ENCODE data around the gene MYG1. TPM values are rescaled to one million over a fixed set of nuclear protein-coding genes. Genes with fewer than 3 reads are reported as not detected.

MYG1 gene
- total RNA-seq, 1 experiment from 2014 or later, result 86.6 TPM

Other genes starting within 250 kb of the MYG1 start
- 7.0 and 8.2 TPM in 2 replicates for gene TNS2, start 249.6 kb upstream of the MYG1 start, total RNA-seq (2014; rRNA removed; shearing (Covaris generic))
- 22.2 and 23.8 TPM in 2 replicates for gene SPRYD3, start 220.3 kb upstream of the MYG1 start, total RNA-seq (2014; rRNA removed; shearing (Covaris generic))
- gene IGFBP6, start 202.0 kb upstream of the MYG1 start, total RNA-seq (2014; rRNA removed; shearing (Covaris generic)), result 53.5 and 68.5 TPM in 2 replicates
- not detected in 2 replicates for gene SOAT2, start 196.2 kb upstream of the MYG1 start, total RNA-seq (2014; rRNA removed; shearing (Covaris generic))
- gene ZNF740, start 119.0 kb upstream of the MYG1 start, total RNA-seq (2014; rRNA removed; shearing (Covaris generic)), result 10.9 and 12.0 TPM in 2 replicates
- gene CSAD, start 118.8 kb upstream of the MYG1 start, total RNA-seq (2014; rRNA removed; shearing (Covaris generic)), result 4.7 and 11.0 TPM in 2 replicates
- 0.03 and 0.34 TPM in 2 replicates for gene ITGB7, start 92.4 kb upstream of the MYG1 start, total RNA-seq (2014; rRNA removed; shearing (Covaris generic))
- gene RARG, start 67.5 kb upstream of the MYG1 start, total RNA-seq (2014; rRNA removed; shearing (Covaris generic)), result 3.5 and 6.2 TPM in 2 replicates
- 29.0 and 31.6 TPM in 2 replicates for gene ESPL1, start 31.4 kb upstream of the MYG1 start, total RNA-seq (2014; rRNA removed; shearing (Covaris generic))
- 480 and 590 TPM in 2 replicates for gene PFDN5, start 4.2 kb upstream of the MYG1 start, total RNA-seq (2014; rRNA removed; shearing (Covaris generic))
- 106 and 116 TPM in 2 replicates for gene AAAS, start 21.9 kb downstream of the MYG1 start, total RNA-seq (2014; rRNA removed; shearing (Covaris generic))
- gene SP7, start 36.7 kb downstream of the MYG1 start, total RNA-seq (2014; rRNA removed; shearing (Covaris generic)), result not detected in 2 replicates
- 18.3 and 21.8 TPM in 2 replicates for gene SP1, start 80.5 kb downstream of the MYG1 start, total RNA-seq (2014; rRNA removed; shearing (Covaris generic))
- gene AMHR2, start 124.2 kb downstream of the MYG1 start, total RNA-seq (2014; rRNA removed; shearing (Covaris generic)), result not detected in 2 replicates
- gene PRR13, start 142.0 kb downstream of the MYG1 start, total RNA-seq (2014; rRNA removed; shearing (Covaris generic)), result 60.9 and 85.2 TPM in 2 replicates
- gene PCBP2, start 152.4 kb downstream of the MYG1 start, total RNA-seq (2014; rRNA removed; shearing (Covaris generic)), result 120 and 148 TPM in 2 replicates
- gene MAP3K12, start 199.8 kb downstream of the MYG1 start, total RNA-seq (2014; rRNA removed; shearing (Covaris generic)), result 5.6 and 5.7 TPM in 2 replicates
- gene TARBP2, start 201.6 kb downstream of the MYG1 start, total RNA-seq (2014; rRNA removed; shearing (Covaris generic)), result 58.1 and 75.8 TPM in 2 replicates
- gene NPFF, start 207.8 kb downstream of the MYG1 start, total RNA-seq (2014; rRNA removed; shearing (Covaris generic)), result not detected in 2 replicates

Data from Daoy (cell line).